Glutamatergic neuron (in vitro differentiated cells): Measurements from ENCODE around the gene MTO1. TPM values are rescaled to one million over a fixed set of nuclear protein-coding genes. Genes with fewer than 3 reads are reported as not detected.
A peak's percentile ranks its signal among the peaks of the same experiment; 100 is the strongest.
"Not testable (repeated sequence)": the region's sequence is repeated elsewhere in the genome, so short reads cannot be mapped to it uniquely, and the experiment has no call there.

ENCODE experiments used
- DNase-seq: peaks from one replicate; pipeline ENCODE4 v3.0.0; 2022
- H3K27ac Mint-ChIP-seq: one replicate; pipeline ENCODE4 v1.8.0; 2020; ENCODE audit warnings: mild to moderate bottlenecking, mixed read lengths, inconsistent platforms; ENCODE audit not compliant: unreplicated experiment
- H3K27me3 Mint-ChIP-seq: one replicate; pipeline ENCODE4 v1.8.0; 2020; ENCODE audit warnings: mild to moderate bottlenecking, moderate library complexity, mixed read lengths, inconsistent platforms; ENCODE audit not compliant: unreplicated experiment
- H3K36me3 Mint-ChIP-seq: one replicate; pipeline ENCODE4 v1.8.0; 2020; ENCODE audit warnings: mild to moderate bottlenecking, mixed read lengths, inconsistent platforms; ENCODE audit not compliant: unreplicated experiment
- H3K4me1 Mint-ChIP-seq: one replicate; pipeline ENCODE4 v1.8.0; 2020; ENCODE audit warnings: mild to moderate bottlenecking, low read depth, mixed read lengths, inconsistent platforms; ENCODE audit not compliant: unreplicated experiment
- H3K4me3 Mint-ChIP-seq: one replicate; pipeline ENCODE4 v1.8.0; 2020; ENCODE audit warnings: mild to moderate bottlenecking, mixed read lengths, inconsistent platforms; ENCODE audit not compliant: unreplicated experiment
- H3K9me3 Mint-ChIP-seq: one replicate; pipeline ENCODE4 v1.8.0; 2020; ENCODE audit warnings: mild to moderate bottlenecking, moderate library complexity, mixed read lengths, inconsistent platforms; ENCODE audit not compliant: unreplicated experiment
- total RNA-seq: library from RNA; stranded (reverse); fragmentation: NEBNext Ultra II Directional; extraction: Animal tissue kit (Norgen Biotek cat#: 25700); gene quantifications from one replicate; pipeline ENCODE4 v1.2.1, GENCODE V29; 2021; ENCODE audit not compliant: unreplicated experiment
- TF ChIP-seq, protein P1 (sequence below): fragments of 200-600 bp; sonication (generic); IDR thresholded peaks from one replicate; pipeline ENCODE4 v1.5.0; 2021; ENCODE audit not compliant: partially characterized antibody, unreplicated experiment

Gene MTO1
- total RNA-seq, 1 donor from 2014 or later = 26.6 TPM

DNA sequence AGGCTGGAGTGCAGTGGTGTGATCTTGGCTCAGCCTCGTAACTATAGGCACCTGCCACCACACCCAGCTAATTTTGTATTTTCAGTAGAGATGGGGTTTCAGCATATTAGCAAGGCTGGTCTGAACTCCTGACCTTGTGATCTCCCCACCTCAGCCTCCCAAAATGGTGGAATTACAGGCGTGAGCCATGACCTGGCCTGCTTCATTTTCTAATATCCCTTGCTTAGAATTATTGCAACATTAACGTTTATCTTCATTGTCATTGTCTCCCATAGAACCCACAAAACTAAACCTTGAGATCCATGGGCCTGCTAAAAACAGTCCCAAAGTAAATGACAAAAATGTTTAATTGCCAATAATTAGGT lies 53.2 kb downstream of the MTO1 start:
- peaks cover 16% of the 10 kb centered on the region for H3K4me1 Mint-ChIP-seq
- H3K27me3 Mint-ChIP-seq = peaks cover 4% of the 10 kb centered on the region
- DNase-seq = no peak
- TF ChIP-seq, protein P1, sequence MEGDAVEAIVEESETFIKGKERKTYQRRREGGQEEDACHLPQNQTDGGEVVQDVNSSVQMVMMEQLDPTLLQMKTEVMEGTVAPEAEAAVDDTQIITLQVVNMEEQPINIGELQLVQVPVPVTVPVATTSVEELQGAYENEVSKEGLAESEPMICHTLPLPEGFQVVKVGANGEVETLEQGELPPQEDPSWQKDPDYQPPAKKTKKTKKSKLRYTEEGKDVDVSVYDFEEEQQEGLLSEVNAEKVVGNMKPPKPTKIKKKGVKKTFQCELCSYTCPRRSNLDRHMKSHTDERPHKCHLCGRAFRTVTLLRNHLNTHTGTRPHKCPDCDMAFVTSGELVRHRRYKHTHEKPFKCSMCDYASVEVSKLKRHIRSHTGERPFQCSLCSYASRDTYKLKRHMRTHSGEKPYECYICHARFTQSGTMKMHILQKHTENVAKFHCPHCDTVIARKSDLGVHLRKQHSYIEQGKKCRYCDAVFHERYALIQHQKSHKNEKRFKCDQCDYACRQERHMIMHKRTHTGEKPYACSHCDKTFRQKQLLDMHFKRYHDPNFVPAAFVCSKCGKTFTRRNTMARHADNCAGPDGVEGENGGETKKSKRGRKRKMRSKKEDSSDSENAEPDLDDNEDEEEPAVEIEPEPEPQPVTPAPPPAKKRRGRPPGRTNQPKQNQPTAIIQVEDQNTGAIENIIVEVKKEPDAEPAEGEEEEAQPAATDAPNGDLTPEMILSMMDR = no peak
- H3K27ac Mint-ChIP-seq = no peak overlapping the region
- H3K9me3 Mint-ChIP-seq = peaks cover 7% of the 10 kb centered on the region
- no peak overlapping the region for H3K4me3 Mint-ChIP-seq
- H3K36me3 Mint-ChIP-seq = peaks cover 5% of the 10 kb centered on the region

DNA sequence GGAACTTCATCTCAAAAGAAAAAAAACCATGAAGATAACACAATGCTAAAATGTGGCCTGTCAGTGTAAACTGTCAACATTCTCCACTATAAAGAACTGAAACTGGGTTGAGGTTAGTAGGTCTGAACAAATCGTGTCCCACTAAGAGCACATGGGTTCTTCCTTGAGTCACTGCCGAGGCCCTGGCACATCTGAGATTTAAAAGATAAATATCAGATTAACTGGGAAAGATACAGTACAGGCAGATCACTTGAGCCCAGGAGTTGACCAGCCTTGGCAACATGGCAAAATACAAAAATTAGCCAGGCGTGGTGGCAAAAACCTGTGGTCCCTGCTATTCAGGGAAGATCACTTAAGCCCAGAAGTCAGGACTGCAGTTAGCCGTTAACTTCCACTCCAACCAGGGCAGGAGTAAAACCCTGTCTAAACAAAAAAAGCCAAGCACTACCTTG lies 53.7 kb downstream of the MTO1 start:
- DNase-seq = no peak
- Mint-ChIP-seq H3K27ac (no peak overlapping the region), H3K4me1 (peaks cover 18% of the 10 kb centered on the region), H3K27me3 (peaks cover 9% of the 10 kb centered on the region), H3K4me3 (no peak overlapping the region), H3K9me3 (peaks cover 12% of the 10 kb centered on the region), H3K36me3 (peaks cover 10% of the 10 kb centered on the region)
- TF ChIP-seq, protein P1 = no peak

DNA sequence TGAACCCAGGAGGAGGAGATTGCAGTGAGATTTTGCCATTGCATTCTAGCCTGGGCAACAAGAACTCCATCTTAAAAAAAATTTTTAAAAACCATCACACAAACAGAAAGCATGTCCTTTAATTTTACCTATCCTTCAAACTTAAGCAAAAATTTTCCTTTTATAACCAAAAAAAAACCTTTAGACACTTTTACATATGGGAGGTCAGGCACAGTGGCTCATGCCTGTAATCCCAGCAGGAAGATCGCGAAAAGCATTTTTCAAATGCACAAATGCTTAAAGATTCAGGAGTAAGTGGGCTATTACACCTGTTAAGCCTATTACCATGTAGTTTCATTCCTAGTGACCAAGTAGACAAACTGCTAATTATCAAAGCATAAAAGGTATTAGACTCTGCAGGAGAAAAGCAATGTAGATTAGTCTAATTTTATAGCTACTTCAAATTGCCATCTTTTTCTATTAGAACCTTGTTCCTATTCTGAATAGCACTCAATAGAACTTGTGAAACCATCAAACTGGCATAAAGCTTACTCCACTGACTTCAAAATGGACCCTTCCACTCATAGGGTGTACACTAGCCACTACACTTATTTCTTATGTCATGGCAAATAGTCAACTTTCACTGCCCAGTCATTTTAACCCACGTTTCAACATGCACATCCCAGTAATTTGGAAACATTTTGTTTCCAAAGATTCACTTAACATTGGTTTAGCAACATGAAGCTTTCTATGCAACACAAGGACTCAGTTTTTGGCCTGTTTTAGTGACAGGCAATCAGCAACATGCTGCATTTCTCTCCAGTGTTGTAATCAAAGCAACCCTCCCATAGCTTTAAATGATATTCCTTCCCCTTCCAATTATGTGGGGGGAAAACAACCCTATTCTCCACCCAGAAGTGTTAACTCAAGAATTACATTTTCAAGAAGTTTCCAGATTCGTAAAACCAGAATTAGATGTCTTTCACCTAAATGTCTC lies 55.3 kb downstream of the MTO1 start:
- Mint-ChIP-seq H3K4me1 (peaks cover 18% of the 10 kb centered on the region), H3K9me3 (peaks cover 22% of the 10 kb centered on the region), H3K27me3 (peaks cover 21% of the 10 kb centered on the region), H3K27ac (peak overlapping the region; percentile 15), H3K4me3 (peak overlapping the region; percentile 53), H3K36me3 (peaks cover 19% of the 10 kb centered on the region)
- no peak for DNase-seq
- TF ChIP-seq, protein P1 = no peak

DNA sequence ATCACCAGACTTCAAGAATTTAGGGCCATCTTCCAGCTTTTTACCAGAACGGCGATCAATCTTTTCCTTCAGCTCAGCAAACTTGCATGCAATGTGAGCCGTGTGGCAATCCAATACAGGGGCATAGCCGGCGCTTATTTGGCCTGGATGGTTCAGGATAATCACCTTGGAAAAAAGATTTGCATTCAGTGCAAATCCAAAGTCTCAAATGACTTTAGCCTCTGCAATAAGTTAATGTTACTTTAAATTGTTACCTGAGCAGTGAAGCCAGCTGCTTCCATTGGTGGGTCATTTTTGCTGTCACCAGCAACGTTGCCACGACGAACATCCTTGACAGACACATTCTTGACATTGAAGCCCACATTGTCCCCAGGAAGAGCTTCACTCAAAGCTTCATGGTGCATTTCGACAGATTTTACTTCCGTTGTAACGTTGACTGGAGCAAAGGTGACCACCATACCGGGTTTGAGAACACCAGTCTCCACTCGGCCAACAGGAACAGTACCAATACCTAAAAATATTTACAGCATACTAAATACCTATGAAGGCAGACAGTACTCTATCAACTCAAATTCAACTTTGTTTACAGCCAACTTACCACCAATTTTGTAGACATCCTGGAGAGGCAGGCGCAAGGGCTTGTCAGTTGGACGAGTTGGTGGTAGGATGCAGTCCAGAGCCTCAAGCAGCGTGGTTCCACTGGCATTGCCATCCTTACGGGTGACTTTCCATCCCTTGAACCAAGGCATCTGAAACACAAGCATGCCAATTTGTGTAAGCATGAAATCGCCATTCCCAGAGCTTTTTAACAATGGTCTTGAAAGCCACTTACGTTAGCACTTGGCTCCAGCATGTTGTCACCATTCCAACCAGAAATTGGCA lies 56.8 kb downstream of the MTO1 start:
- DNase-seq = not testable (repeated sequence)
- Mint-ChIP-seq H3K36me3 (peaks cover 19% of the 10 kb centered on the region), H3K27ac (peak overlapping the region; percentile 26), H3K9me3 (peaks cover 25% of the 10 kb centered on the region), H3K4me1 (peaks cover 18% of the 10 kb centered on the region), H3K4me3 (peak overlapping the region; percentile 86), H3K27me3 (peaks cover 23% of the 10 kb centered on the region)

DNA sequence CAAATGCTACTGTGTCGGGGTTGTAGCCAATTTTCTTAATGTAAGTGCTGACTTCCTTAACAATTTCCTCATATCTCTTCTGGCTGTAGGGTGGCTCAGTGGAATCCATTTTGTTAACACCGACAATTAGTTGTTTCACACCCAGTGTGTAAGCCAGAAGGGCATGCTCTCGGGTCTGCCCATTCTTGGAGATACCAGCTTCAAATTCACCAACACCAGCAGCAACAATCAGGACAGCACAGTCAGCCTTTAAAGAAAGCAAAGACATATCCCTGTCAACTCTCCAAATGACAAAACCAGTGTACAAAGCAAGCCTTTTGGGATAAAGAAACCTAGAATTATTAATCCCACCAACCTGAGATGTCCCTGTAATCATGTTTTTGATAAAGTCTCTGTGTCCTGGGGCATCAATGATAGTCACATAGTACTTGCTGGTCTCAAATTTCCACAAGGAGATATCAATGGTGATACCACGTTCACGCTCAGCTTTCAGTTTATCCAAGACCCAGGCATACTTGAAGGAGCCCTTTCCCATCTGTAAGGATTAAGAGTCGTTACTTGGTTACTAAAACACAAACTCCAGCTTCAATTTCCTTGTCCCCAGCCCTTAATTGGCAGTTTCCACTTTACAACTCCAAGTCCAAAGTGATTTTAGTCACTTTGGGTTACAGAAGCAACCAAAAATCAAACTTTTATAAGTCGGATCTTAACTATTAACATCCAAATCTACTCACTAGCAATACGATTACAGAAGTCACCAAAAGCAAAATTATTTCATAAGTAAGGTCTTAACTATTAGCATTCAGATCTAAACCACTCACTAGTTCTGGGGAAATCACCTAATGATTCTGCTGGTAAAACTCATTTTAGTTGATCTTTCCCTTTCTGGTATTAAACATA lies 57.7 kb downstream of the MTO1 start:
- Mint-ChIP-seq H3K27ac (peak overlapping the region; percentile 100), H3K9me3 (peaks cover 28% of the 10 kb centered on the region), H3K4me3 (peak overlapping the region; percentile 86), H3K27me3 (peaks cover 26% of the 10 kb centered on the region), H3K36me3 (peaks cover 19% of the 10 kb centered on the region), H3K4me1 (peaks cover 18% of the 10 kb centered on the region)
- not testable (repeated sequence) for DNase-seq
